Right ventricle myocardium superior (tissue), 1 donor: ENCODE results near the gene ANXA6. TPM values are rescaled to one million over a fixed set of nuclear protein-coding genes. Genes with fewer than 3 reads are reported as not detected.

Source experiments
- ATAC-seq: fragments of 200-7000 bp; cut with Tn5 transposase; one replicate; pipeline ENCODE4 v1.9.1; 2020; ENCODE audit warnings: mild to moderate bottlenecking; ENCODE audit not compliant: poor library complexity
- DNase-seq: peaks from one replicate; pipeline ENCODE4 v3.0.0-alpha.2; 2020
- intact Hi-C: fragments of 100-400 bp; cut with DNase I; formaldehyde crosslinking; loops from one replicate; pipeline ENCODE4 v1.11.2; 2022
- total RNA-seq: library from RNA; stranded (reverse); fragmentation: NEBNext Ultra II Directional; extraction: Animal tissue kit (Norgen Biotek cat#: 25700); gene quantifications from one replicate; pipeline ENCODE4 v1.2.1, GENCODE V29; 2021
- donor health status: DM: no; HTN: yes; CAD: no; lungs with severe emphysema.

ANXA6 gene
- total RNA-seq, 1 donor from 2014 or later: 202 TPM

DNA sequence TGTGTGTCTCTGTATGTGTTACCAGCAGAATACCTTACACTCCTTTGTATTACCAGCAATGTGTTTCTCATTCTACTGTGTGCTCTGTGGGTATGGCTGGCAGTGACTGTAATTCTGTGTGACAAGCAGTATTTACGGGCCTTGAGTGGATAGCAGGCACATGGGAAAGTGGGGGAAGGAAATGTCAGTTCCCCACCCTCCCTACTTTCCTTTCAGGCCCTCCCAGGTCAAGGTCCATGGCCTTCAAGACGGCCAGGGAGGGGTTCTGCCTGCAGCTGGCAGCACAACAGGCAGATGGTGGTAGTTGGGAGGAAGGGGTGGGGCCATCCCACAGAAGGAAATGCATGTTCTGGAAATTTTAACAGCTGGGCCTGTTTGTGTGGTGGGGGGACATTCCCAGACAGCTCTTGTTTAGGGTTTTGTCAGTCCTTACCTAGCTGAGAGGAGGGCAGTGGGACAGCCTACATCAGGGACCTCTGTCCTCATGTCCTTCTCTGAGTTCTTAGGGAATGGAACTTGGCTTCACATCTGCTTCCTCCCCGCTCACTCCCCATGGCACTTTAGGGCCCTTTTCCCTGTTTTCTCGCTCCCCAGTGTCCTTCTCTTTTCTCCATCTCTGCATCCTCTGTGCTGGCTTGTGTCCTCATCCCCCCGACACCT lies 62.1 kb downstream of the ANXA6 start:
- intact Hi-C loops: no loop called here

GRCh38 chr5:151094852-151095245 lies 62.7 kb downstream of the ANXA6 start:
- ATAC-seq: peak; percentile 30
- intact Hi-C loops: no loop called here
- DNase-seq: no peak

More for the DNA sequence above, 62.1 kb downstream of the ANXA6 start:
- ATAC-seq: peak; percentile 57
- peak; percentile 71 for DNase-seq

DNA sequence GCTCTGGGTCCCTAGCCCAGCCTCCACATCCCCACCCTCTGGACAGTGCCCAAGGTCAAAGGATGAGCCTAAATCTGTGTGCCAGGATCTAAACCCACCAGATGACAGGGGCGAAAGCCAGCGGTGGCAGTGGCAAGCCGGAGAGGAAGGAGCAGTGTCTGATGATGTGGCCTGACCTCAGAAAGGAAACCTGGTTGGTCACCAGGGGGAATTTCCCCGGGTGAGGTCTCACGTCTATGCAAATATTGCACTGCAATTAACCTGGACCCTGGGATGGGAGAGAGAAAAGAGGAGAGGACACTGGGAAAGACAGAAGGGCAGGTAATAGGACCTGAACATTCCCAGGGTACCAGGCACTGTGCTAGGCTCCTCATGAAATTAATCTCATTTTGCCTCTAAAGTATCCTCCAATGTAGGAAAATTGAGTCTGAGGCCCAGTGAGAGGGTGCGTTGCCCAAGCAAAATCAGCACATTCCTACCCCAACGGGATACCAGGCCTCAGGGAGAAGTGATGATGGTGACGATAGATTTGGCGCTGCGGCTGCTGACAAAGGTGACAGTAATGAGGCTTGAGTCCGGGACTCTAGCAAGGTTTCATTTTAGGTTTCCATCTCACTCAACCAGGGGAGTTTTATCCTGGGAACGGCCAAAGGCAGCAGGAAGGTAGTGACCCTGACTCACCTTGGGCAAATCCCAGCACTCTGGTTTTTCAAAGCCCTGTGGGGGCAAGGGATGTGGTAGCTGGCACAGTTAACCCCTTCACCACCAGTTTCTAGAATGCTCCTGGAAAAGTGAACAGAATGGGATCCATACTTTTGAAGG lies 63.3 kb downstream of the ANXA6 start:
- DNase-seq (no peak), ATAC-seq (no peak)
- intact Hi-C loops: no loop called here

DNA sequence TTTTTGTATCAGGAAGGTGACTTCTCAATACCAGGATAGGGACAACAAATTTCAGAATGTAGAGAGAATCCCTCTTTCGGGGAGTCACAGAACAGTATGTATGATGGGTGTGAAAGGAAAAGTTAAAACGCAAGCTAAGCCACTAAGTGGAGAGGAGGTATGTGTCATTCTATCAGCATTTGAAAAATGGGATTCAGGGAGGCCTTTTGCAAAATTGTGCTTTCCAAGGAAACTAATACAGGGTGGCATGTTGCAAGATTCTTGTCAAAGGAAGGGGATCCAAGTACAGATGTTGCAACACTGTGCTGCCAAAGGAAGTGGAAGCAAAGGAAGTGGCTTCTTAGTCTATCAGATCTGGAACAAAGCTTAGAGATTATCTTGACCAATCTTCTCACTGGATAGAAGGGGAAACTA lies 64.1 kb downstream of the ANXA6 start:
- intact Hi-C loops: no loop called here
- DNase-seq (no peak), ATAC-seq (peak; percentile 48)

DNA sequence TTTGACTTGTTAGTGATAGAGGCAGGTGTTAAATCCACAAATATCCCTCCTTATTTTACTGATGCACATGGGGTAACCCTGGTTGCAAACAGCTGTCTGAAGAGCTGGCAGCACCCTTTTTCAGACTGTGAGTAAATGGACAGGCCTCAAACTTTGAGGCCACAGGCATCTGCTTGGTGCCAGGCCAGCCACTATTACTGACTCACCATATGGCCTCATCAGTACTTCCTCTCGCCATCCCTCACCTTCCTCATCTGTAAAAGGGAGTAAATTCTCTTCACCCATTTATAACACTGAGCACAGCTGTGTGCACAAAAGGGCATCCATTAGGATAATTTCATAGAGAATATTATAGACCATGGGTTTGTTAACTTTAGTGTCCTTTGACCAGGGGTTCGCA lies 64.8 kb downstream of the ANXA6 start:
- no peak for DNase-seq
- ATAC-seq: peak; percentile 38

GRCh38 chr5:151089726-151090125 lies 67.9 kb downstream of the ANXA6 start:
- DNase-seq (no peak), ATAC-seq (no peak)
- intact Hi-C loops: no loop called here

More for the DNA sequence above, 64.8 kb downstream of the ANXA6 start:
- intact Hi-C loops: no loop called here

DNA sequence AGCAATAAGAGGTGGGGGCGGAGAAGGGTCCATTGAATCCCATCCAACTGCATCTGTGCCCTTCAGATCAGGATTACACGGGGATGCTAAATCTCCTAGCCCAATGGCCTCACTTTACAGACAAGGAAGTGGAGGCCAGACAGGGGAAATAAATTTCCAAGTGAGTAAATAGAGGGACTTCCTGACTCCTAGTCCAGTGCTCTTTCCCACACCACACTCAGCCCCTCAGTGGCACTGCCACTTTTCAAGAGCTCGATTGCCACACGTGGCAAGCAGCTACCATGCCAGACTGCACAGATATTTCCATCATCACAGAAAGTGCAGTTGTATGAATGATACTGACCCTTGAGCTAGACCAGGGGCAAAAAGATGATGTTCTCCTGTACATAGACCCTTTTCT lies 68.6 kb downstream of the ANXA6 start:
- DNase-seq: no peak
- intact Hi-C loops: no loop called here
- no peak for ATAC-seq

DNA sequence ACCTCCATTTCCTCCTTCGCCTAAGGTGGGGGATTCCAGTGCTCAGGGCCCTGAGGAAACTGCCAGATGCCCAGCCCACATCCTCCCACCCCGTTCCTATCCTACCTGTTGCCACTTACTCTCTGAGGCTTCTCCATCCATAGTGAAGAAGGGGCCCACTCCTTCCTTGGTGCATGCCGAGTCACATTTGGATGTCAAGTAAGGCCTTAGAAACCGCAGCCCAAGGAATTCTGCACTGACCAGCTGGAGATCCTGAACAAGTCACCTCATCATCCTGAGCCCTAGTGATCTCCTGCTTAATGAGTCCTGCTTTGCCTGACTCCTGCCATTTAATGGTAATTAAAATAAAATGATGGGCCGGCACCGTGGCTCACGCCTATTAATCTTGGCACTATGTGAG lies 70.1 kb downstream of the ANXA6 start:
- DNase-seq (no peak), ATAC-seq (no peak)
- intact Hi-C loops: no loop called here

- ATAC-seq (no peak), DNase-seq (no peak)
- intact Hi-C loops: no loop called here
These were observed 70.6 kb downstream of the ANXA6 start for GRCh38 chr5:151086905-151087360.

DNA sequence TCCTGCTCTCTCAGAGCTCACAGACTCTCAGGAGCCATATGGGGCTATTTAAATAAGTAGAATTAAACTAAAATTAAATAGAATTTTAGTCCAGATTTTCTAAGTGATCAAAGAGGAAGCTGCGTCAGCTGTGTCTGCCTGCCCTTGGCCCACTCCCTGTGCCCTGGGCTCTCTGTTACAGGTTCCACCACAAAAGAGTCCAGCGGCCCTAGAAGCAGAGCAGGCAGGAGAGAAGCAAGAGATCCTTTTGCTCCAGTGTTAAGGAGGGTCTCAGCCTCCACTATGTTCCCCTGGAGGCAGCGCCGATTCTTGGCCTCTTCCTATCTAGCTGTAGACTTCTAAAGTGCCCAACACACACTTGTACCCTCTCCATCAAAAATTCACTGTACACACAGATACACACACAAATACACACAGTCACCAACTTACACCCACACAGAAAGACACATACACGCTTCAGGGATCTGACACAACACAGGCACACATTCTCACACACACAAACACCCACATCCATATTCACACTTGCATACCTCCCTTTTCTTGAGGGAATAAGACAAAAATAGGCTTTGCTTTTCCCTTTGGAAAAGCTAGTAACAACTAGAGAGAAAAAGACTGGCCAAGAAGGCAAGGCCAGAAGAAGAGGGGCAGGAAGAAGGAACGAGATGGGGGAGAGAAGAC lies 71.2 kb downstream of the ANXA6 start:
- no peak for DNase-seq
- no peak for ATAC-seq
- intact Hi-C loops: no loop called here

GRCh38 chr5:151085517-151086041 lies 72.0 kb downstream of the ANXA6 start:
- DNase-seq (peak; percentile 70), ATAC-seq (peak; percentile 24)
- intact Hi-C loops: no loop called here

- intact Hi-C loops: no loop called here
- ATAC-seq (no peak), DNase-seq (no peak)
These were observed 73.2 kb downstream of the ANXA6 start for GRCh38 chr5:151084363-151084762.

DNA sequence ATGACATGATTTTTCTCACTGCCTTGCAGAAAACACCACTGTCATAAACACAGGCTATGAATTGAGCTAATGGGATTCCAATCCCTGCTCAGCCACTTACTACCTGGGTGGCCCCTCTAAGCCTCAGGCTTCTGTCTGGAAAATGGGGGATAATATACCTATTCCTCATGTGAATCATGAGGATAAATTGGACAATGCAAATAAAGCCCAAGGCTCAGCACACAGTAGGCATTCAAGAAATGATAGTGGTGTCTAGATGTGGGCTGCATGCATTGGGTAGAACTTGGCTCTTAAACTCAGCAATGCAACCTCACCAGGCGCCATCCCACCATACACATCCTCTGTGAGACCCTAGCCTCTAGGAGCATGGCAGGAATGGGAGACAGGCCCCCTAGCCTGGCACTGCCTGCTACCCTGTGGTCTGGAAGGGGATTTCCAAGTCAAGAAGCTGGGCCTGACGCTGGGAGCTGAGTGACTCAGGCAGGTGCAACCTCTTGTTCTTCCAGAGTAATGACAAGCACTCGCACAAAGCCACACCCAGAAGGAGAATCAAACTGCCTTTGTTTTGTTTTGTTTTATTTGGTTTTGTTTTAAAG lies 74.4 kb downstream of the ANXA6 start:
- intact Hi-C loops: no loop called here
- ATAC-seq (no peak), DNase-seq (no peak)

DNA sequence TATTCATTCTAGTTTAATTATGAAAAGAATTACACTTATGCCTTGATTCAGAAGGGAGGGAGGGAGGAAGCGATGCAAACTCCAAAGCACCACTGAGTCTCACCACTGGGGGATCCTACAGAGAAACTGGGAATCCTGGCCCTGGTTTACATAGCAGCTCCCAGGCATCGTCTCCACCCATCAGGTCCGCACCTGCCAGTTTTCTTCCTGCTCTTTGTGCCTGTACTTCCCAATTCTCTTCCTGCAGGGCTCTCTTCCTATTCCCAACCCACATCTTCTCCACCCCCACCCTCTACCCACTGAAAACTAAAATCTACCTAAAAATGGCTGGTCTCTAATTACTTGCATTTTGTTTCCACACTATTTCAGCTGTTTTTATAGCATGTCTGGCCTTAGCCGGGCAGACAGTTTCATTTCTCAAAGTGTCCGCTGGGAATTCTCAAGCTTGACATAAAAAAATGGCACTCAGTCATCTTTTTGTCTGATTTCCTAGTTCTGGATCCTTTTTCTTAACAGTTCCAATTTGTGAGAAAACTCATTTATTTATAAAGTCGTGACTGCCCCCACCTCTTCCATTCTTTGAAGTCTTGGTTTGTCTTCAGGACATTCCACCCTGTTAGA lies 75.2 kb downstream of the ANXA6 start:
- no peak for ATAC-seq
- intact Hi-C loops: no loop called here
- no peak for DNase-seq

- DNase-seq: no peak
- no peak for ATAC-seq
- intact Hi-C loops: no loop called here
These were observed 75.9 kb downstream of the ANXA6 start for GRCh38 chr5:151081431-151082281.

DNA sequence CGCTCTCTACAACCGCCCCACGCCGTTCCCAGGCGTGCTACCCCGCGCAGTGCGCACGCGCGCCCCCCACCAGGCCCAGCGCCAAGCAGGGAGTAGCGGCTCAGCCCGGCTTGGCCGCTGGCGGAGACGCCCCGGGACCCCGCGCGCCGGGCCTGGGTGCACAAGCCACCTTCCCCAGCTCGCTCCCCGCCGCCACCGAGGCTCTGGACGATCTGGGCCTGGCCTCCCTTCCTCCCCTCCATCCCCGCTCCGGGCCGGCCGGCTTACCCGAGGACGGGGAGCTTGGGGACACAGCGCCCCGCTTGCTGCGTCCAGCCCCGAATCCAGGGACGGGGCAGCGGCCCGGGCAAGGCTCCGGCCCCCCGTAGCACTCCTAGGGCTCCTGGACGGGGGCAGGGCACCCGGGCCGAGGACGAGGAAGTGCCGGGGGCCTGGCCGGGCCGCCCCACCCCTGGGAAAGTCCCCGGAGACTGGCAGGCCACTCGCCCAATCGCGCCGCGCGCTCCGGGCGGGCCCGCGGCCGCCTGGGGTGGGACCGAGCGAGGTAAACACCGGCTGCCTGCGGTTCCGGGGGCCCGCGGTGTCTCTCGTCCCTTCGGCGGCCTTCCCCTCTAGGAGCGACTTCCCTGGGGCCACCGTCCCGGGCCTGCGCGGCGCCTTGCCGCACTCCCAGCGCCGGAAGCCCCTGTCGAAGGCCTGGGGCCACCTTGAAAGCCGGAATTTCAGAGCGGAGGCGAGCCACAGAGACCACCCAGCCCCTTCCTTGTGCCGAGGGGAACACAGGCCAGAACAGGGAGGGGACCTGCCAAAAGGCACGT lies 76.8 kb downstream of the ANXA6 start, which contains the start of gene TNIP1:
TSS of gene TNIP1 (minus strand) at position 422 of the 818 bp plus-strand sequence. CDS start 15,939 bp downstream, outside the sequence.
- DNase-seq (peak; percentile 96), ATAC-seq (peak; percentile 96)
- intact Hi-C loops: no loop called here
